GM21528 (cell line): ENCODE measurements around the gene ZC3H15.
A peak's percentile ranks its signal among the peaks of the same experiment; 100 is the strongest.
"Not testable (repeated sequence)": the region's sequence is repeated elsewhere in the genome, so short reads cannot be mapped to it uniquely, and the experiment has no call there.

Experiments used
- ATAC-seq: cut with Tn5 transposase; IDR thresholded peaks from one replicate; pipeline ENCODE4 v1.9.1; 2021; ENCODE audit warnings: mild to moderate bottlenecking, moderate library complexity; ENCODE audit not compliant: unreplicated experiment, low FRiP score

ZC3H15 gene

GRCh38 chr2:186486651-186487647, 889 bp downstream of the ZC3H15 start:
- no peak for ATAC-seq

- no peak for ATAC-seq
These were observed 7.6 kb downstream of the ZC3H15 start for GRCh38 chr2:186493564-186494085.

DNA sequence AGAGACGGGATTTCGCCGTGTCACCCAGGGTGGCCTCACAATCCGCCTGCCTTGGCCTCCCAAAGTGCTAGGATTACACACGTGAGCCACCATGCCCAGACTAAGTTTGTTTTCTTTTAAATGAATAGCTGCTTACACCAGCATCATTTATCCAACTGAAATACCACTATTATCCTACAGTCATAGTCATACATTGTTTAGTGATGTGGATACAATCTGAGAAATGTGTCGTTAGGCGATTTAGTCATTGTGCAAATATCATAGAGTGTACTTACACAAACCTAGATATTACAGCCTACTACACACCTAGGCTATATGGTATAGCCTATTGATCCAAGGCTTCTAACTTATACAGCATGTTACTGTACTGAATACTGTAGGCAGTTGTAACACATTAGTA, 10.3 kb downstream of the ZC3H15 start:
- ATAC-seq: no peak

DNA sequence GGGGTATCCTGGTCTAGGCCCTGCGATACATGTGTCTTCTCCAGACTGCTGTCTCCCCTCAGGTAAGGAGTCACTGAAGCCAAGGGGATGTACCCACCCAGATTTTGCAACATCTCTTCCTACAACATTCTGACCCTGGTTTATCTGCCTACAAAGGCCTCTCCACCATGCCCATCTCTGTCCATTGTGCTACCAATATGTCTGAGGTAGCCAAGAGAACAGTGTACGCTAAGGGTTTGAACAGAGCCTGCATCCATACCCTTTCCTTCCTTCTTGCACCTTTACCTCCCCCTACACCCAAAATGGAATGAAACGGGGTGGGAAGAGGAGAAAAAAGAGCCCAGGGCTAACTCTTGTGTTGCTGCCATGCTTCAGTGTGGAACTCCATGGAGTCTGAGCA, 11.9 kb downstream of the ZC3H15 start:
- ATAC-seq: no peak

GRCh38 chr2:186498834-186499233, 12.8 kb downstream of the ZC3H15 start:
- no peak for ATAC-seq

DNA sequence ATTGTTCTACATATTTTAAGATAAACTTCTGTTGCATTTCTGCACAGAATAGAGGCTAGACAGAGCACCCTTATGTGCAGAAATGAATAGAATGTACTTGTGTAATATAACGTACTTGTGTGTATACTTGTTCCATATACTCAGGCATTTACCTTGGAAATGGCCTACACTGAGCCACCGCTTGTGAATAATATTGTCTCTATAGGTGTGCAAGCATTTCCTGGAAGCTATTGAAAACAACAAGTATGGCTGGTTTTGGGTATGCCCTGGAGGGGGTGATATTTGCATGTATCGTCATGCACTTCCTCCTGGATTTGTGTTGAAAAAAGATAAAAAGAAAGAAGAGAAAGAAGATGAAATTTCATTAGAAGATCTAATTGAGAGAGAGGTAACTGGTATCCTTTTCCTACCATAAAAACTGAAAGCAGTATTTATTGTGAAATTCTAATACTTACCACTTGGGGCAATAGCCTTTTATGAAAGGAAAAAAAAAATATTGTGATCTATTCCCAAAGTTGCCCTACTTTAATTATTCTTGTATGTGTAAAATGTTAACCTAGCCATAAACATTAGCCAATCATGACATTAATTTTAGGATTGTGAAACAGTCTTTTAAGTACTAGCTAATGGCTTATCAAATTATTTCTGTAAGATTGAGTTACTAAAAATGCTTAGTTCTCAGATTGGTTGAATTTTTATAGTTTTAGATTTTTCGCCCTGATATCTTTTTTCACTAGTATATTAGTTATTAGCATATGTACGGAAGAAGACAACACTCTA, 18.0 kb downstream of the ZC3H15 start:
- ATAC-seq: peak; percentile 68

- no peak for ATAC-seq
These were observed 22.2 kb downstream of the ZC3H15 start for GRCh38 chr2:186508263-186508662.

GRCh38 chr2:186515376-186515775, 29.3 kb downstream of the ZC3H15 start:
- no peak for ATAC-seq

DNA sequence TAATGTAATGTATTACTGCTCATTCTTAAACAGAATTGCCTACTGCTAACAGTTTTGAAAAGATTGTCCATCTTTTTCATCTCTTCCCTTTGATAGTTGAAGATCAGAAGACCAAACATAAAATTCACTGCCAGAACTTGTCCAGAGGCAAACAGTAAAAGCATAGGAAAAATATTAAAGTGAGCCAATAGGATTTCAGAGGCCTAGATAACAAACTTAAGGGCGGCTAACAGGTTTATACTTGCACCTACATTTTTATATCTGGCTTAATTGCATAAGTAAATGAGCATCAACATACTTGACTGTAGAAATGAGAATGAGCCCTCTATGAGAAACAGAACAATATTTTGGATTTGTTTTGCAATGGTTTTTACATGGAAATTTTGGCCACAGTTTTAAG, 30.3 kb downstream of the ZC3H15 start:
- ATAC-seq: no peak

DNA sequence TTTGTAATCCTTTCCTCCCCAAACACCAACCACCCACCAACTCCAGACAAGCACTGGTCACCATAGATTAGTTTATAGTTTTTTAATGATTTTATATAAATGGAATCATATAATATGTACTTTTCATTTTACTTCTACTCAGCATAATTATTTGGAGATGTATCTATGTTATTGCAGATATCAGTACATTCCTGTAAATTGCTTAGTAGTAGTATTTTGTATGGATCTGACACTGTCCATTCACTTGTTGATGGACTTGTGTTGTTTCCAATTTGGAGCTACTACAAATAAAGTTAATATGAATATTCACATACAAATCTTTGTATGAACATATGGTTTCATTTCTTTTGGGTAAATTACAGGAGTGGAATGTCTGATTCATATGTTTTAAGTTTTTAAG, 31.0 kb downstream of the ZC3H15 start:
- ATAC-seq: no peak

DNA sequence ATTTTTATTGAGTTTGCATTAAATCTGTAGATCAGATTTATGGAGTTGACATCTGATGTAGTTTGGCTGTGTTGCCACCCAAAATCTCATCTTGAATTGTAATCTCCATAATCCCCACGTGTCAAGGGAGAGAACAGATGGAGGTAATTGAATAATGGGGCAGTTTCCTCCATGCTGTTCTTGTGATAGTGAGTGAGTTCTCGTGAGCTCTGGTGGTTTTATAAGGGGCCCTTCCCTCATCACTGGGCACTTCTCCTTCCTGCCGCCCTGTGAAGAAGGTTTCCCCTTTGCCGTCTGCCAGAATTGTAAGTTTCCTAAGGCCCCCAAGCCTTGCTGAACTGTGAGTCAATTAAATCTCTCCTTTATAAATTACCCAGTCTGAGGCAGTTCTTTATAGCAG, 32.2 kb downstream of the ZC3H15 start:
- no peak for ATAC-seq

DNA sequence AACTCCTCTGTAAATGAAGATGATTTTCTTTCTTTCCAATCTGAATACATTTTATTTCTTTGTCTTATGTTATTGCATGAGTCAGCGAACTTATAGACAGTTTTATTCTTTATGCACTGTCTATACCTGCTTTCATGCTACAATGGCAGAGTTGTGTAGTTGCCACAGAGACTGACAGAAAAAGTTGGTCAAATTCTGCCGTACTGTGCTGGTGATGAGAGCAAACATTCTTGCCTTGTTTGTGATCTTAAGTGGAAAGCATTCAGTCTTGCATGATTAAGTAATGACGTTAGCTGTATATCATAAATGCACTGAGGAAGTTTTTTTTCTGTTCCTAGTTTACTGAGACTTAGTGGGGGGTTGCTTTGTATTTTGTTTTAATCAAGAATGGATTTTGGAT, 32.9 kb downstream of the ZC3H15 start:
- ATAC-seq: no peak

- not testable (repeated sequence) for ATAC-seq
These were observed 35.6 kb downstream of the ZC3H15 start for GRCh38 chr2:186521570-186522153.

GRCh38 chr2:186522450-186522849, 36.4 kb downstream of the ZC3H15 start:
- ATAC-seq: no peak

- no peak for ATAC-seq
These were observed 37.7 kb downstream of the ZC3H15 start for GRCh38 chr2:186523791-186524190.

DNA sequence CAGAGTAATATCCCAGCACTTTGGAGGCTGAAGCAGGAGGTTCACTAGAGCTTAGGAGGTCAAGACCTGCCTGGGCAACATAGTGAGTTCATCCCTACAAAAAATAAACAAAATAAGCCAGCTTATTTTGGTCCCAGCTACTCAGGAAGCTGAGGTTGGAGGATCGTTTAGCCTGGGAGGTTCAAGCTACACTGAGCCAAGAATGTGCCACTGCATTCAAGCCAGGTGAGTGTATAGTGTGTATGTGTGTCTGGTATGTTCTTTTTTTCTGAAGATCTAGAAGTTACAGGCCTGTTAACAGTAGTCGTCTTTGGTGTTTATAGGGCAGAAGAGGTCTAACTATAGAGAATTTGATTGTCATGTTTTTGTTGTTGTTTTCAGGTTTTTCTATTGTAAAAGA, 40.2 kb downstream of the ZC3H15 start:
- no peak for ATAC-seq

DNA sequence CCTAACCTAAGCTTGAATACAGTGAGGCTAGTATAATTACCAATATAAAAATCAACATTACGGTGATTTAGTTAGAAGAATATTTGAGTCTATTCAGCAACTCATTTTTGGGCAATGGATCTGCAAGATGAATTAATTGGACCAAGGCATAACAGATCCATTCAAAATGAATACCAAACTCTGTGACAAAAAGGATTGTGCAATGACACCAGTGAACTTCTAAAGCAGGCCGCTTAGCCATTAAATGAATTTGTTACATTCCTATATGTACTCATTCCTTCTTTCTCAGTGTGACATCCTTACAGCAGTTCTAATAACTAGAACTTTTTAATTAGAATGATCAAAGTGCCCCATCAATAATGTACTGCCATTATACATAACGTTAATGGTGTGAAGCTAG, 44.3 kb downstream of the ZC3H15 start:
- ATAC-seq: no peak

DNA sequence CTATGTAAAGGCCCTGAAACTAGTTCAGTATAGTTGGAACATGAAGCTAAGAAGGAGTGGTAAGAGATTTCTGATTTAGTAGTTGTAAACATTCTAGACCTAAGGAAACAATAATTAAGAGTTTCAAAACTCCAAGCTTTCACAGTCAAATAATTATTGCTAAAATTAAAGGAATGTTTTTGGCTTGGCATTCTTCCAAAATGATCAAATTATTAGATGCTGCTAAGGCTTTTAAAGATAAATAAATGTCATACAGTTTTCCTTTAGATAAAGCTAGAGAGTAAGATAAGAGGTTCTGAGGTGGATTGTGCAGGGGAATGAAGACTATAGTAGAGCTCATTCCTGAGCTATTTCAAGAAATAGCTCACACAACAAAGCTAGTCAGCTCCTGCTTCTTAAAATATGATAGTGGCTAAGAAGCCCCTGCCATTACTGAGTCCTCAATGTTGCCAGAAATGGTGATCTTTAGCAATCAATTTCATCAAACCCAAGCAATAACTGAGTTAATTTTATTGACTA, 45.3 kb downstream of the ZC3H15 start:
- ATAC-seq: no peak

GRCh38 chr2:186532891-186533290, 46.8 kb downstream of the ZC3H15 start:
- ATAC-seq: no peak

GRCh38 chr2:186533717-186534116, 47.7 kb downstream of the ZC3H15 start:
- no peak for ATAC-seq

GRCh38 chr2:186534406-186534805, 48.3 kb downstream of the ZC3H15 start:
- ATAC-seq: no peak
